HG03342 (cell line): ENCODE data around the gene TSEN54.
"Not testable (repeated sequence)": the region's sequence is repeated elsewhere in the genome, so short reads cannot be mapped to it uniquely, and the experiment has no call there.

Experiments
- ATAC-seq: cut with Tn5 transposase; IDR thresholded peaks from one replicate; pipeline ENCODE4 v1.9.1; 2021; ENCODE audit warnings: mild to moderate bottlenecking, moderate library complexity; ENCODE audit not compliant: unreplicated experiment

The TSEN54 gene

DNA sequence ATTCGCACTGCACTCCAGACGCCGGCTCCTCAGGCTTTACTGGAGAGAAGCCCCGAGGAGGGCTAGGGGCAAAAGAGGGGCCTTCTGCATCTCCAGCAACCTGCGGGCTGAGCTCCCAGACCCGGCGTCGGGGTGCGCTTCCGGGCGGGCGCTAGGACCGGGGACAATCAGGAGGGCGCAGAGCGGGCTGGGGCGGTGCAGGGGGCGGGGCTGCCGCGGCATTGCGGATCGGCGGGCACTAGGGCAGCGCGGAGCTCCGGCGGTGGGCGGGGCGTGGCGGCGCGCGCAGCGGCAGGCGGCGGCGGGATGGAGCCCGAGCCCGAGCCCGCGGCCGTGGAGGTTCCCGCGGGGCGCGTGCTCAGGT is at the start of gene TSEN54:
TSS of gene TSEN54 (plus strand) at position 274 of the 364 bp plus-strand sequence. CDS start at position 307, 33 bp downstream.
- peak; percentile 72 for ATAC-seq

GRCh38 chr17:75468291-75468754 is 48.0 kb upstream of the TSEN54 start:
- no peak for ATAC-seq

DNA sequence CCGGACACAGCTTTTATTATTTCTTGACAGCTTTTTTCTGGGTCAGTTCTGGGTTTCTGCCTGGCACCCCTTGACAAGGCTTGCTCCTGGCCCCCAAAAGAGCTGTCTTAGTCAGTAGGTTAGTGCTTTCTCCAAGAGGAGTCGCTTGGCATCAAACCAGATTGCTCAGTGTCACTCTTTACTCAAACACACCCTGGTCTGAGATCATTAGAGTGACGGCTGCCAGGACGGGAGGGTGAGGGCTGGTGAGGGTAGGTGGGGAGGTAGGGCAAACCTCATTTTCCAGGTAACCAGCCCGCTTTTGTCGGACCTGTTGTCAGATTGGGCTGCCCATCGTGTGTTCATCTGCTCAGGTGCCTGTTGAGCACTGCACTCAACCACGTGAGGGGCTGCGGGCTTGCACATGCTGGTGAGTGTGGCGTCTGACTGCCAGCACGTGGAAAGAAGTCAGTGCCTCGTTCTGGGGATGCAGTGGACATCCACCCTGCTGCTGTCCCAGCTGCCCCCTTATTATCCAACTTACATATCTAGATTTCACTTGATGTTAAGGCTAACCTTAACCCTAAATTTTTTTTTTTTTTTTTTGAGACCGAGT is 47.5 kb upstream of the TSEN54 start:
- ATAC-seq = no peak

DNA sequence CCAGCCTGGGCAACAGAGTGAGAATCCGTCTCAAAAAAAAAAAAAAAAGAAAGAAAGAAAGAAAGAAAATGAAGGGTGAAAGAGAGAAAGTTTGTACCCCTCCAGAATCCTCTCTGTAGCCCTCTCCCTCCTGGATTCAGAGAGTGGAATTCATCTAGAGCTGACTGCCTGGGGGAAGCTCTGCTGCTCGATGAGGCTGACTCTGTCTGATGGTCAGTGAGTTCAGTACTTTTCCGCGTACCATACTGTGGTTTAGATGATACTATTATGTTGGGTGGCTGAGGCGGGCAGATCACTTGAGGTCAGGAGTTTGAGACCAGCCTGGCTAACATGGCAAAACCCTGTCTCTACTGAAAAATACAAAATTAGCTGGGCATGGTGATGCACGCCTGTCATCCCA is 45.1 kb upstream of the TSEN54 start:
- no peak for ATAC-seq

- ATAC-seq = no peak
Measured at GRCh38 chr17:75472119-75472518, 44.2 kb upstream of the TSEN54 start.

GRCh38 chr17:75473246-75473645 is 43.1 kb upstream of the TSEN54 start:
- ATAC-seq = no peak

DNA sequence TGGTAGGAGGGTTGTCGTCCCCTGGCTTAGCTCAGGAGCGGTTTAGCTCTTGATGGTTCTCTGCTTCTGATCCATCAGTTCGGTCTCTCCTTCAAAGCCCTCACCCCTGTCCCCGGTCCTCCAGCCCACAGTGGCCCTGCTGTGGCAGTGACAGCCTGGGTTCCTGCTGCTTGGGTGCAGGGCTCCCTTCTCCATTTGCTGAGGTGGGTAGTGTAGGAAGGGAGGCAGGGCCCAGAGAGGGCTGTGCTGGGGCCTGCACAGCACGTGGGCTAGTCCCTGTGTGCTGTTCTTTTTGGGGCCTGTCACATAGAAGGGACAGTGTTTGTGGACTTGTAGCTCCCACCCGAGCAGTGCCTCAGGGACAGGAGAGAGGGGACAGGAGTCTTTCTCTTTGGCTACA is 41.6 kb upstream of the TSEN54 start:
- ATAC-seq = no peak

- no peak for ATAC-seq
Measured at GRCh38 chr17:75475144-75475835, 41.0 kb upstream of the TSEN54 start.

GRCh38 chr17:75475851-75476250 is 40.5 kb upstream of the TSEN54 start:
- ATAC-seq = no peak

GRCh38 chr17:75476271-75476671 is 40.1 kb upstream of the TSEN54 start:
- no peak for ATAC-seq

DNA sequence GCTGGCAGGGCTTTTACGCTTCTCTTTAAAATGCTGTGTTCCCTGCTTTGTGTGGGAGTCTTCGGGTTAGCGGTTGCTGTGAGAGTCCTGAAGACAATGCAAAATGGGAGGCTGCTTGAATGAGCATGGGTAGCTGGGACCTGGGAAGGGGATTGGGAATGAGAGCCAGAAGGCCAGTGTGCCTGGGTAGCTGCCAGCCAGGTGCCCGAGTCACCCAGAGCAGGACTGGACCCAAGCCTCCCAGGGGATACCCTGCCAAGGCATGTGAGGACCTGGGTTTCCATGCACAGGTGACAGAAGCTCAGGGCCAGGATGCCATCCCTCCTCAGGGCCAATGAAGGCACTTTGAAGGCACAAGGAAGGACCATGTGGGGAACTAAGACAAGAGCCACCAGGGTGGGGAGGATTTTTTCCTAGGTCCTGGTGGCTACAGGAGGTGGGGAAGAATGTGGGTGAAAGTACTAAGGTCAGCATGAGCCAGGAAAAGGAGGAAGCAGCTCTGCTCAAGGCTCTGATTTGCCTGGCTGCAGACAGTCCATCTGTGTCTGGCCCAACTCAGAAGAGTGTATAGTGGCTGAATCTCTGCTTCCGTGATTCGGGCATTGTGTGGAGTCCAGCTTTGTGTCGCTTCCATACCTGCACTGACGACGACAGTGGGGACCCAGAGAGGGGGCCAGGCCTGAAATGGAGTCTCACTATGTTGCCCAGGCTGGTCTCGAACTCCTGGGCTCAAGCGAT is 39.4 kb upstream of the TSEN54 start:
- ATAC-seq = no peak

GRCh38 chr17:75477490-75477862 is 38.9 kb upstream of the TSEN54 start:
- not testable (repeated sequence) for ATAC-seq

DNA sequence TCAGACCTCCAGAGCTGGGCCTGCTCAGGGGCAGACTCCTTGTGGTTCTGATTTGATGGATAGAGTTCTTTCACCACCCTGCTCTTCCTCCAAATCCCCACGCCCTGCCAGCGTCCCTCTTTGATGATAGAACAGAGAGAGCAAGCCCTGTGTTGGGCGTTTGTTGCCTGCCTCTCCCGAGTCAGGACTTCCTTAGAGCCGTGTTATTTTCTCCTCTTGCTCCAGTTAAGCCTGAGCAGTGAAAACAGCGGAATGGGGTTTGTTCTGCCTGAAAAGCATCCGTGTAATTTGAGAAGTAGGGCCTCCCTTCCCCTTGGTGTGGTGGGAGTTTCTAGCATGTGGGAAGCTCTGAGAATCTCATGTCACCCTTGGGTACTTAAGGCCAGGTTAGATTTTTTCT is 37.8 kb upstream of the TSEN54 start:
- no peak for ATAC-seq

DNA sequence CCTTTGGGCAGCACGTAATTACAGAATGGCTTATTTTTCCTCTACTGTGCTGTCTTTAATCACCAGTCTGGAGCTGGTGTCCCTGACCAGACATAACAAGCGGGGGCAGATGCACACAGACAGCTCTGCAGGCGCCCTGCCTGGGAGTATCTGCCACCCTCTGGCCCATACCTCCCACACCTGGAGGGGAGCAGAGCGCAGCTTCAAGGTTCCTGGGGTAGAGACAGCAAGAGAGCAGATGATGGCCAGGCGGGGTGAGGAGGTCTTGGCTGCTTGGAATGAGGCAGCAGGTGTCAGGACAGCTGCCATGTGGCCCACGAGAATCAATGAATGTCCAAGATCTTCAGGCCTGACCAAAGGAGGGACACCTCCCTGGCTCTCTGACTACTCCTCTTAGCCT is 36.0 kb upstream of the TSEN54 start:
- no peak for ATAC-seq

DNA sequence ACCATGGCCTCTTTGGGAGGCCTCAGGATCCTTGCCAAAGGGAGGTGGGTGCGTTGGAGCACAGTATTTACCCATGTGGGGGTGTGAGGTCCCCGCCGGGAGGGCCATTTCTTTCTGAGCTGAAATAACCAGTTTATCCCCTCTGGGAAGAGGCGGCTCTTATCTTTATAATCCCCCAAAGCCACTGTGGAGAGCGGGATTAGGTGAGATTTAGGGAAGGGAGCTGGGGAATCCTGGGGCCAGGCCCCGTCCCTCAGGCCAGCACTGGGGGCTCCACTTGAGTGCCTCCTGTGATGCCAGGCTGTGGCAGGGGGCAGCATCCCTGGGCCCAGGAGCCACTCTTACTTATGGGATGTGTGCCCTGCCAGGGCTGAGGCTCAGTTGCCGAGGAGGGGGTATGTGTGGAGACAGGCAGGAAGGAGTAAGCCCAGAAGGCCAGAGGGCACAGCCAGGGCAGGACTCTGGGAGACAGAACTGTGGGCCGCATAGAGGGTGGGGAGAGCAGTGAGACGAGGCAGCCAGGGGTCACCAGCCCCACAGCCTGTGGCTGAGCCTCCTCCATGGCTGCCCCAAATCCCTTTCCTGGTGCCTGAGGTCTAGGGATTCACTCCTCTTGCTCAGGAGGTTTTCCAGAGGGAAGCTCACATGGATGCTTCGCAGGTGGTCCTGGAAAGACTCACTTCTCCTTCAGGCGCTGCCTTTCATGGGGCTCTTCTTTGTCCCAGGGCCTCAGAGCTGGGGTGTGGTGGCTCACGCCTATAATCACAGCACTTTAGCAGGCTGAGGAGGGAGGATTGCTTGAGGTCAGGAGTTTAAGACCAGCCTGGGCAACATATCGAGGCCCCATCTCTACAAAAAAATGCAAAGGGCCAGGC is 34.9 kb upstream of the TSEN54 start:
- no peak for ATAC-seq

- no peak for ATAC-seq
Measured at GRCh38 chr17:75482098-75482942, 34.0 kb upstream of the TSEN54 start.

GRCh38 chr17:75485688-75486087 is 30.6 kb upstream of the TSEN54 start:
- no peak for ATAC-seq

GRCh38 chr17:75486151-75486550 is 30.2 kb upstream of the TSEN54 start:
- no peak for ATAC-seq

GRCh38 chr17:75486951-75487350 is 29.4 kb upstream of the TSEN54 start:
- no peak for ATAC-seq

- no peak for ATAC-seq
Measured at GRCh38 chr17:75487351-75488070, 28.8 kb upstream of the TSEN54 start.
